ENCODE measurements around the gene RAPGEF2.
"Not testable (repeated sequence)": the region's sequence is repeated elsewhere in the genome, so short reads cannot be mapped to it uniquely, and the experiment has no call there.

RAPGEF2 gene

GRCh38 chr4:159098482-159099127, 4.3 kb upstream of the RAPGEF2 start:
- DNase-seq, result no peak

GRCh38 chr4:159101988-159102621, 774 bp upstream of the RAPGEF2 start:
- no peak for DNase-seq

- no peak for DNase-seq
Measured at GRCh38 chr4:159103384-159103990, 608 bp downstream of the RAPGEF2 start.

- DNase-seq, result no peak
Measured at GRCh38 chr4:159104694-159105414, 2.0 kb downstream of the RAPGEF2 start.

GRCh38 chr4:159105761-159106243, 2.9 kb downstream of the RAPGEF2 start:
- no peak for DNase-seq

- no peak for DNase-seq
Measured at GRCh38 chr4:159106636-159107035, 3.8 kb downstream of the RAPGEF2 start.

- no peak for DNase-seq
Measured at GRCh38 chr4:159107203-159107925, 4.5 kb downstream of the RAPGEF2 start.

GRCh38 chr4:159108124-159108523, 5.2 kb downstream of the RAPGEF2 start:
- no peak for DNase-seq

GRCh38 chr4:159110961-159111360, 8.1 kb downstream of the RAPGEF2 start:
- no peak for DNase-seq

GRCh38 chr4:159111416-159111815, 8.5 kb downstream of the RAPGEF2 start:
- no peak for DNase-seq

- DNase-seq, result not testable (repeated sequence)
Measured at GRCh38 chr4:159113366-159113765, 10.5 kb downstream of the RAPGEF2 start.

GRCh38 chr4:159116098-159116497, 13.2 kb downstream of the RAPGEF2 start:
- DNase-seq, result not testable (repeated sequence)

GRCh38 chr4:159116693-159117092, 13.8 kb downstream of the RAPGEF2 start:
- not testable (repeated sequence) for DNase-seq

GRCh38 chr4:159117564-159117963, 14.7 kb downstream of the RAPGEF2 start:
- DNase-seq, result no peak

- no peak for DNase-seq
Measured at GRCh38 chr4:159117968-159118367, 15.1 kb downstream of the RAPGEF2 start.

- DNase-seq, result no peak
Measured at GRCh38 chr4:159121371-159121770, 18.5 kb downstream of the RAPGEF2 start.

GRCh38 chr4:159126716-159127115, 23.8 kb downstream of the RAPGEF2 start:
- no peak for DNase-seq

GRCh38 chr4:159127745-159128518, 25.1 kb downstream of the RAPGEF2 start:
- DNase-seq, result no peak

GRCh38 chr4:159129814-159130550, 27.1 kb downstream of the RAPGEF2 start:
- DNase-seq, result no peak

- no peak for DNase-seq
Measured at GRCh38 chr4:159131564-159131963, 28.7 kb downstream of the RAPGEF2 start.

GRCh38 chr4:159134429-159134828, 31.6 kb downstream of the RAPGEF2 start:
- DNase-seq, result no peak

Data from NCI-H774 (cell line).